ENCODE measurements around the gene KCNQ1. TPM values are rescaled to one million over a fixed set of nuclear protein-coding genes. Genes with fewer than 3 reads are reported as not detected.

Gene KCNQ1
- total and polyA plus RNA-seq, 9 of the 15 experiments (the other 6 are each of a cell fraction or from before 2014, with no cell fraction given), result 0.44 TPM; not detected in 8

DNA sequence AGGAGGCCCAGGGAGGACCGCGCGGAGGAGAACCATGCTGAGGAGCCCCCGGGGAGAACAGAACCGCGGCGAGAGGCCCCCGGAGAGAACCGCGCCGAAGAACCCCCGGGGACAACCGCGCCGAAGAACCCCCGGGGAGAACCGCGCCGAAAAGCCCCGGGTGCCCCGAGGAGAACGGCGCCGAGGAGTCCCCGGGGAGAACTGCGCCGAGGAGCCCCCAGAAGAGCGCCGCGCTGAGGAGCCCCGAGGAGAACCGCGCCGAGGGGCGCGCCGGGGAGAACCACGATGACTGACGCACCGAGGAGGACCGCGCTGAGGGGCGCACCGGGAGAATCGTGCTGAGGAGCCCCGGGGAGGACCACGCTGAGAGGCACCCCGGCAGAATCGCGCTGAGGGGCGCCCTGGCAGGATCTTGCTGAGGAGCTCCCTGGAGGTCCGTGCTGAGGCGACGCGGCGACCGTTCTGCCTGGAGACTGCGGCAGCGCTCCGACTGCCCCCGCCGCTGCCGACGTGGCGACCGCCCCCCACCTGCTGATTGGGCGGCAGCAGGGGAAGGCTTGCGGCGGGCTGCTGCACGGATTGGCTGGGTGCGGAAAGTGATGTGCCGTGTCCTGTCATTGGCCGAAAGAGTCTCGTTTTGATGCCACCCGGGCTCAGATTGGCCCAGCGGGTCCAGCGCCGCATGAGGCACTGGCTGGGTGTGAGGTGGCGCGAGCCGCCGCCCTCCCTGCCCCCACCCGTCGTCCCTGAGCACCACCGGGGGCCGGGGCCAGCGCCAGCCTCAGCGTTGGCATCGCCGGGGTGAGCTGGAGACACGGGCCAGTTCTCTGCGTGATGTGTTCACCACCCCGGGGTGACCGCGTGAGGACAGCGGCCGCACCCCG lies 255.0 kb downstream of the KCNQ1 start, which contains the start of gene KCNQ1OT1 (continued):
- TF ChIP-seq FUS (optimal IDR thresholded peaks at IDR 0.05; ENCODE audit: low read depth, low read length) (peak; percentile 20), FOXP1 (CRISPR knock-in tag; IDR thresholded peaks at IDR 0.05) (peak; percentile 74; the same call in 1 of the 2 replicates), POLR2B (IDR thresholded peaks at IDR 0.05; ENCODE audit: low read depth, partially characterized antibody) (peak; percentile 95), DPF2 (IDR thresholded peaks at IDR 0.05) (no peak), POLR3G (IDR thresholded peaks at IDR 0.05; ENCODE audit: extremely low read depth, insufficient read length, insufficient replicate concordance) (no peak), HIVEP1 (CRISPR knock-in tag; IDR thresholded peaks at IDR 0.05) (no peak), HDAC1 (IDR thresholded peaks at IDR 0.05) (peak in 1 of 2 experiments; percentile 32; a peak in 2 of 4 replicates), SP2 (IDR thresholded peaks at IDR 0.05; ENCODE audit: extremely low read depth, low read depth, low read length, poor library complexity, severe bottlenecking) (peak; percentile 17), HMGN3 (IDR thresholded peaks at IDR 0.05; ENCODE audit: borderline replicate concordance, extremely low read depth, insufficient read length, low read depth, low read length) (peak; percentile 74), ADNP (tag; IDR thresholded peaks at IDR 0.05) (no peak), BRD4 (IDR thresholded peaks at IDR 0.05) (no peak), ZFP30 (CRISPR knock-in tag; IDR thresholded peaks at IDR 0.05; ENCODE audit: borderline replicate concordance) (no peak), MEIS2 (IDR thresholded peaks at IDR 0.05; ENCODE audit: partially characterized antibody) (no peak), PHB2 (IDR thresholded peaks at IDR 0.05; ENCODE audit: low read depth) (no peak), TRIM24 (IDR thresholded peaks at IDR 0.05) (no peak), RNF2 (IDR thresholded peaks at IDR 0.05) (no peak; the same call in 1 of the 2 replicates), CREBBP (IDR thresholded peaks at IDR 0.05; ENCODE audit: low read depth, low read length) (no peak), ZKSCAN8 (CRISPR knock-in tag; IDR thresholded peaks at IDR 0.05) (no peak), TEAD2 (tag; IDR thresholded peaks at IDR 0.05) (no peak), KHSRP (IDR thresholded peaks at IDR 0.05) (no peak), CTBP1 (IDR thresholded peaks at IDR 0.05; ENCODE audit: borderline replicate concordance) (peak; percentile 82), TAF15 (IDR thresholded peaks at IDR 0.05; ENCODE audit: low read depth, low read length) (no peak), BCOR (IDR thresholded peaks at IDR 0.05) (no peak)
- TF ChIP-seq, protein P1, sequence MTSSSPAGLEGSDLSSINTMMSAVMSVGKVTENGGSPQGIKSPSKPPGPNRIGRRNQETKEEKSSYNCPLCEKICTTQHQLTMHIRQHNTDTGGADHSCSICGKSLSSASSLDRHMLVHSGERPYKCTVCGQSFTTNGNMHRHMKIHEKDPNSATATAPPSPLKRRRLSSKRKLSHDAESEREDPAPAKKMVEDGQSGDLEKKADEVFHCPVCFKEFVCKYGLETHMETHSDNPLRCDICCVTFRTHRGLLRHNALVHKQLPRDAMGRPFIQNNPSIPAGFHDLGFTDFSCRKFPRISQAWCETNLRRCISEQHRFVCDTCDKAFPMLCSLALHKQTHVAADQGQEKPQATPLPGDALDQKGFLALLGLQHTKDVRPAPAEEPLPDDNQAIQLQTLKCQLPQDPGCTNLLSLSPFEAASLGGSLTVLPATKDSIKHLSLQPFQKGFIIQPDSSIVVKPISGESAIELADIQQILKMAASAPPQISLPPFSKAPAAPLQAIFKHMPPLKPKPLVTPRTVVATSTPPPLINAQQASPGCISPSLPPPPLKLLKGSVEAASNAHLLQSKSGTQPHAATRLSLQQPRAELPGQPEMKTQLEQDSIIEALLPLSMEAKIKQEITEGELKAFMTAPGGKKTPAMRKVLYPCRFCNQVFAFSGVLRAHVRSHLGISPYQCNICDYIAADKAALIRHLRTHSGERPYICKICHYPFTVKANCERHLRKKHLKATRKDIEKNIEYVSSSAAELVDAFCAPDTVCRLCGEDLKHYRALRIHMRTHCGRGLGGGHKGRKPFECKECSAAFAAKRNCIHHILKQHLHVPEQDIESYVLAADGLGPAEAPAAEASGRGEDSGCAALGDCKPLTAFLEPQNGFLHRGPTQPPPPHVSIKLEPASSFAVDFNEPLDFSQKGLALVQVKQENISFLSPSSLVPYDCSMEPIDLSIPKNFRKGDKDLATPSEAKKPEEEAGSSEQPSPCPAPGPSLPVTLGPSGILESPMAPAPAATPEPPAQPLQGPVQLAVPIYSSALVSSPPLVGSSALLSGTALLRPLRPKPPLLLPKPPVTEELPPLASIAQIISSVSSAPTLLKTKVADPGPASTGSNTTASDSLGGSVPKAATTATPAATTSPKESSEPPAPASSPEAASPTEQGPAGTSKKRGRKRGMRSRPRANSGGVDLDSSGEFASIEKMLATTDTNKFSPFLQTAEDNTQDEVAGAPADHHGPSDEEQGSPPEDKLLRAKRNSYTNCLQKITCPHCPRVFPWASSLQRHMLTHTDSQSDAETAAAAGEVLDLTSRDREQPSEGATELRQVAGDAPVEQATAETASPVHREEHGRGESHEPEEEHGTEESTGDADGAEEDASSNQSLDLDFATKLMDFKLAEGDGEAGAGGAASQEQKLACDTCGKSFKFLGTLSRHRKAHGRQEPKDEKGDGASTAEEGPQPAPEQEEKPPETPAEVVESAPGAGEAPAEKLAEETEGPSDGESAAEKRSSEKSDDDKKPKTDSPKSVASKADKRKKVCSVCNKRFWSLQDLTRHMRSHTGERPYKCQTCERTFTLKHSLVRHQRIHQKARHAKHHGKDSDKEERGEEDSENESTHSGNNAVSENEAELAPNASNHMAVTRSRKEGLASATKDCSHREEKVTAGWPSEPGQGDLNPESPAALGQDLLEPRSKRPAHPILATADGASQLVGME (CRISPR knock-in tag; IDR thresholded peaks at IDR 0.05), result no peak
